Gastroesophageal sphincter (tissue), 4 donors: Measurements from ENCODE around the gene SERPINI1. TPM values are rescaled to one million over a fixed set of nuclear protein-coding genes. Genes with fewer than 3 reads are reported as not detected.

Experiments used
- ATAC-seq: fragments of 150-250 bp; one replicate; pipeline ENCODE4 v1.9.1; 2016; ENCODE audit warnings: mild to moderate bottlenecking, moderate library complexity
- H3K27ac ChIP-seq, 4 donors: fragments of 200-600 bp; sonication (generic) in 3 of 4; 1 replicate in 3 of 4; 2 replicates in 1 of 4; pipeline ENCODE4 v1.5.1; 2016 to 2019
- H3K27me3 ChIP-seq: fragments of 200-600 bp; sonication (generic); one replicate; pipeline ENCODE4 v1.5.1; 2019
- H3K36me3 ChIP-seq, 2 donors: fragments of 200-600 bp; sonication (generic); one replicate each; pipeline ENCODE4 v1.5.1; 2019; ENCODE audit warnings: control low read depth in 1 of 2
- H3K4me1 ChIP-seq, 3 donors: fragments of 200-600 bp; sonication (generic); 1 replicate in 2 of 3; 2 replicates in 1 of 3; pipeline ENCODE4 v1.5.1; 2016 to 2019; ENCODE audit warnings: control low read depth in 2 of 3
- H3K4me3 ChIP-seq, 2 donors: fragments of 200-600 bp; sonication (generic); one replicate each; pipeline ENCODE4 v1.5.1; 2019; ENCODE audit warnings: mild to moderate bottlenecking in 1 of 2, moderate library complexity in 1 of 2
- H3K9me3 ChIP-seq, 3 donors: fragments of 200-600 bp; sonication (generic); one replicate each; pipeline ENCODE4 v1.5.1; 2017 to 2019; ENCODE audit warnings: control low read depth in 2 of 3
- CTCF ChIP-seq, 4 experiments: fragments of 200-600 bp in 2 of 4; fragments of 450-650 bp in 2 of 4; sonication (generic) in 1 of 4; IDR thresholded peaks; one replicate each; pipeline ENCODE4 v1.5.1; 2017 to 2019; ENCODE audit warnings: antibody characterized with exemption in 4 of 4, mild to moderate bottlenecking in 2 of 4, moderate library complexity in 2 of 4
- EP300 ChIP-seq: sonication (generic); formaldehyde crosslinking; IDR thresholded peaks from one replicate; pipeline ENCODE4 v1.6.1; 2017; ENCODE audit warnings: antibody characterized with exemption, mild to moderate bottlenecking
- POLR2A ChIP-seq, 2 donors: fragments of 450-650 bp; IDR thresholded peaks; one replicate each; pipeline ENCODE4 v1.6.1; 2017; ENCODE audit warnings: antibody characterized with exemption in 2 of 2, mild to moderate bottlenecking in 2 of 2, moderate library complexity in 1 of 2
- POLR2AphosphoS5 ChIP-seq: sonication (generic); formaldehyde crosslinking; IDR thresholded peaks from one replicate; pipeline ENCODE4 v1.6.1; 2017; ENCODE audit warnings: antibody characterized with exemption
- WGBS, 2 donors: methylation state at CpG; one replicate each; pipeline ENCODE4 v1.1.5; 2018; ENCODE audit warnings: low coverage in 1 of 2; 5-methylcytosine and 5-hydroxymethylcytosine counted together
- total RNA-seq, 4 donors: library from RNA; depleted of rRNA; stranded (reverse); fragments of >200 nt; gene quantifications; one replicate each; pipeline ENCODE4 v1.1.0, GENCODE V29; 2016

The SERPINI1 gene
- total RNA-seq, 4 donors from 2014 or later, result 1.6 to 13.1 (median 4.9) TPM

GRCh38 chr3:167810236-167810635 is 74.7 kb downstream of the SERPINI1 start:
- ATAC-seq, result no peak
- no peak for TF ChIP-seq POLR2AphosphoS5
- TF ChIP-seq CTCF (IDR thresholded peaks at IDR 0.05), result no peak
- TF ChIP-seq POLR2A (IDR thresholded peaks at IDR 0.05), result no peak
- no peak for TF ChIP-seq EP300
- Histone ChIP-seq H3K27me3 (no peaks in the 10 kb centered on the region), H3K27ac (no peak overlapping the region), H3K4me3 (no peak overlapping the region), H3K4me1 (peaks cover 12 to 35% (median 13%) of the 10 kb centered on the region in 3 donors), H3K36me3 (no peaks in the 10 kb centered on the region), H3K9me3 (no peaks in the 10 kb centered on the region)

- Histone ChIP-seq H3K36me3 (no peaks in the 10 kb centered on the region), H3K27ac (no peak overlapping the region), H3K4me3 (no peak overlapping the region), H3K4me1 (peaks cover 12 to 38% (median 15%) of the 10 kb centered on the region in 3 donors), H3K9me3 (no peaks in the 10 kb centered on the region), H3K27me3 (no peaks in the 10 kb centered on the region)
- ATAC-seq, result no peak
- TF ChIP-seq POLR2AphosphoS5 (no peak), POLR2A (IDR thresholded peaks at IDR 0.05) (no peak), EP300 (no peak), CTCF (IDR thresholded peaks at IDR 0.05) (no peak)
Measured at GRCh38 chr3:167811031-167811430, 75.5 kb downstream of the SERPINI1 start.

- ATAC-seq, result no peak
- no peak for TF ChIP-seq EP300
- no peak for TF ChIP-seq POLR2AphosphoS5
- no peak for TF ChIP-seq POLR2A (IDR thresholded peaks at IDR 0.05)
- no peak for TF ChIP-seq CTCF (IDR thresholded peaks at IDR 0.05)
- Histone ChIP-seq H3K27me3 (no peaks in the 10 kb centered on the region), H3K4me3 (no peak overlapping the region), H3K36me3 (no peaks in the 10 kb centered on the region), H3K27ac (peak overlapping the region; percentile 43 to 62 (median 47)), H3K4me1 (peaks cover 12 to 37% (median 15%) of the 10 kb centered on the region in 3 donors), H3K9me3 (no peaks in the 10 kb centered on the region)
- WGBS, 2 donors, result 50 to 55% methylated on average over 6 of the region's 6 CpGs
Measured at GRCh38 chr3:167813169-167814123, 77.9 kb downstream of the SERPINI1 start.

- peaks cover 12 to 29% (median 15%) of the 10 kb centered on the region in 3 donors for H3K4me1 ChIP-seq
- no peak overlapping the region for H3K4me3 ChIP-seq
- H3K9me3 ChIP-seq, result no peaks in the 10 kb centered on the region
- H3K36me3 ChIP-seq, result no peaks in the 10 kb centered on the region
- peak; percentile 74 for ATAC-seq
- H3K27ac ChIP-seq, result peak overlapping the region in 3 of 4 donors; percentile 45 to 62 (median 49)
- WGBS, 2 donors, result 8 to 13% methylated on average over 4 of the region's 4 CpGs
- no peaks in the 10 kb centered on the region for H3K27me3 ChIP-seq
- no peak for TF ChIP-seq POLR2AphosphoS5
- TF ChIP-seq CTCF (IDR thresholded peaks at IDR 0.05), result no peak
- TF ChIP-seq EP300, result no peak
- no peak for TF ChIP-seq POLR2A (IDR thresholded peaks at IDR 0.05)
Measured at GRCh38 chr3:167814441-167814951, 79.0 kb downstream of the SERPINI1 start.

GRCh38 chr3:167816953-167817352 is 81.4 kb downstream of the SERPINI1 start:
- 94 to 97% methylated on average over 2 of the region's 2 CpGs for WGBS, 2 donors
- no peaks in the 10 kb centered on the region for H3K36me3 ChIP-seq
- H3K9me3 ChIP-seq, result no peaks in the 10 kb centered on the region
- no peak overlapping the region for H3K4me3 ChIP-seq
- no peak overlapping the region for H3K27ac ChIP-seq
- no peaks in the 10 kb centered on the region for H3K27me3 ChIP-seq
- peaks cover 12 to 29% (median 15%) of the 10 kb centered on the region in 3 donors for H3K4me1 ChIP-seq
- no peak for ATAC-seq
- TF ChIP-seq POLR2AphosphoS5, result no peak
- TF ChIP-seq CTCF (IDR thresholded peaks at IDR 0.05), result no peak
- no peak for TF ChIP-seq POLR2A (IDR thresholded peaks at IDR 0.05)
- no peak for TF ChIP-seq EP300
